Lower leg skin (tissue), 4 donors: ENCODE results near the gene SLC1A6. TPM values are rescaled to one million over a fixed set of nuclear protein-coding genes. Genes with fewer than 3 reads are reported as not detected.

ENCODE experiments used
- DNase-seq, 2 donors: peaks; one replicate each; pipeline ENCODE4 v3.0.0-alpha.2; 2019; ENCODE audit warnings: low spot score in 2 of 2
- H3K4me3 ChIP-seq: fragments of 200-600 bp; sonication (generic); 2 replicates; pipeline ENCODE4 v1.5.1; 2017; ENCODE audit warnings: mild to moderate bottlenecking, low read depth; ENCODE audit not compliant: poor library complexity, severe bottlenecking
- POLR2A ChIP-seq, 2 donors: fragments of 450-650 bp; IDR thresholded peaks; one replicate each; pipeline ENCODE4 v1.6.1; 2016 to 2017; ENCODE audit warnings: antibody characterized with exemption in 2 of 2, mild to moderate bottlenecking in 1 of 2, moderate library complexity in 1 of 2
- WGBS, 2 donors: methylation state at CpG; one replicate each; pipeline ENCODE4 v1.1.5; 2018; 5-methylcytosine and 5-hydroxymethylcytosine counted together
- intact Hi-C: fragments of 100-400 bp; cut with DNase I; formaldehyde crosslinking; loops from one replicate; pipeline ENCODE4 v1.15.0; 2023; ENCODE audit warnings: low total_unique reads
- total RNA-seq, 4 donors: library from RNA; depleted of rRNA; stranded (reverse); fragments of >200 nt; gene quantifications; one replicate each; pipeline ENCODE4 v1.1.0, GENCODE V29; 2016
- TF ChIP-seq, protein P1 (sequence below), 3 donors: fragments of 450-650 bp; IDR thresholded peaks; one replicate each; pipeline ENCODE4 v1.5.1; 2016; ENCODE audit warnings: antibody characterized with exemption in 3 of 3, mild to moderate bottlenecking in 3 of 3, moderate library complexity in 2 of 3

The SLC1A6 gene
- total RNA-seq, 4 donors from 2014 or later = 3.3 to 28.0 (median 13.5) TPM

DNA sequence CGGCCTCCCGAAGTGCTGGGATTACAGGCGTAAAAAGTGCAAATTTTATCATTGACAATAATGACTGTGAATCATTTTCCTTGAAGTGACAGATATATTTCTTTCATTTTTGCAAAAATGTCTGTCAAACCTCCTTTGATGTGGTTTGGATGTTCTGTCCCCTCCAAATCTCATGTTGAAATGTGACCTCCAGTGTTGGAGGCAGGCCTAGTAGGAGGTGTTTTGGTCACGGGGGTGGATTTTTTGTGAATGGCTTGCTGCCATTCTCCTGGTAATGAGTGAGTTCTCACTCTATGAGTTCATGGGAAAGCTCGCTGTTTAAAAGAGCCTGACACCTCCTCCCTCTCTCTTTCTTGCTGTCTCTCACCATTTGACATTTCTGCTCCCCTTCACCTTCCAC lies 5.5 kb upstream of the SLC1A6 start:
- no peak for TF ChIP-seq POLR2A (IDR thresholded peaks at IDR 0.05)
- 51 to 76% methylated on average over 5 of the region's 5 CpGs for WGBS, 2 donors
- peak in 1 of 2 donors; percentile 58 for DNase-seq
- H3K4me3 ChIP-seq = no peak overlapping the region
- intact Hi-C loops = no loop called here

DNA sequence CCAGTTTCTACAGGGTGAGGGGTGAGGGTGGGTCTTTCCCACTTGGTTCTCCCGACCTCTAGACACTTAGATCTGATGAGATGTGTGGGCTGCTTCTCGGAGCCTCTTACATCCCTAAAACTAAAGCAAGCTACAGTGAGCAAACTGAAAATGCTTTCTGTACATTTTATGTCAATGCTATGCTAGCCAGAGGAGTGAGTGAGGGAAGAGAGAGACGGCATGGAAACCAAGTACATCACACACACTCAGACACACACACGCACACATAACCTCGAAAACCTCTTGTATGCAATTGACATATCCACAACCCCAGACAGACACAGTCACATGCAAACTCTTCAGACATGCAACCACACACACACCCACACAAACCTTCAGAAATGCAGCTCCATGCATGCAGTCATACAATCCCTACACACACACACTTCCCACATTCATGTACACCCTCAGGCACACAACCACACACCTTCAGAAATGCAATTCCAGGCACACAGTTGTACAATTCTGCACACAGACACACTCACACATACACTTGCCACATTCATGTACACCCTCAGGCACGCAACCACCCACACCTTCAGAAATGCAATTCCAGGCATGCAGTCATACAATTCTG lies 1.4 kb downstream of the SLC1A6 start:
- intact Hi-C loops = no loop called here
- peak in 1 of 2 donors; percentile 10 for DNase-seq
- no peak overlapping the region for H3K4me3 ChIP-seq
- TF ChIP-seq POLR2A (IDR thresholded peaks at IDR 0.05) = no peak
- TF ChIP-seq, protein P1, sequence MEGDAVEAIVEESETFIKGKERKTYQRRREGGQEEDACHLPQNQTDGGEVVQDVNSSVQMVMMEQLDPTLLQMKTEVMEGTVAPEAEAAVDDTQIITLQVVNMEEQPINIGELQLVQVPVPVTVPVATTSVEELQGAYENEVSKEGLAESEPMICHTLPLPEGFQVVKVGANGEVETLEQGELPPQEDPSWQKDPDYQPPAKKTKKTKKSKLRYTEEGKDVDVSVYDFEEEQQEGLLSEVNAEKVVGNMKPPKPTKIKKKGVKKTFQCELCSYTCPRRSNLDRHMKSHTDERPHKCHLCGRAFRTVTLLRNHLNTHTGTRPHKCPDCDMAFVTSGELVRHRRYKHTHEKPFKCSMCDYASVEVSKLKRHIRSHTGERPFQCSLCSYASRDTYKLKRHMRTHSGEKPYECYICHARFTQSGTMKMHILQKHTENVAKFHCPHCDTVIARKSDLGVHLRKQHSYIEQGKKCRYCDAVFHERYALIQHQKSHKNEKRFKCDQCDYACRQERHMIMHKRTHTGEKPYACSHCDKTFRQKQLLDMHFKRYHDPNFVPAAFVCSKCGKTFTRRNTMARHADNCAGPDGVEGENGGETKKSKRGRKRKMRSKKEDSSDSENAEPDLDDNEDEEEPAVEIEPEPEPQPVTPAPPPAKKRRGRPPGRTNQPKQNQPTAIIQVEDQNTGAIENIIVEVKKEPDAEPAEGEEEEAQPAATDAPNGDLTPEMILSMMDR (IDR thresholded peaks at IDR 0.05) = no peak
- WGBS, 2 donors = 52 to 54% methylated on average over 6 of the region's 6 CpGs

DNA sequence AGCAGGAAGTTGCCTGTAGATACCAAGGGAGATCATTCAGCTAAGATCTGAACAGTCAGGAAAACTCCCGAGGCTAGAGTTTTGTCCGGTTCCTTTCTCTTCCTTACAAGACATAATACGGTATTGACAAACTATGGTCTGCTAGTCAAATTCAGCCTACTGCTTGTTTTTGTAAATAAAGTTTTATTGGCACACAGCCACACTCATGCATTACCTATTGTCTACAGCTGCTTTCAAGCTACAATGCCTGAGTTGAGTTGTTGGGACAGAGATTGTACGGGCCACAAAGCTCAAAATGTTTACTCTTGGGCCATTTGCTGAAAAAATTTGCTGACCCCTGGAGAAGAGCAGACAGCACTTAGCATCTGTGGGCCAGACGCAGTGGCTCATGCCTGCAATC lies 2.5 kb downstream of the SLC1A6 start:
- H3K4me3 ChIP-seq = no peak overlapping the region
- intact Hi-C loops = no loop called here
- TF ChIP-seq, protein P1 (IDR thresholded peaks at IDR 0.05) = no peak
- no peak for TF ChIP-seq POLR2A (IDR thresholded peaks at IDR 0.05)
- WGBS, 2 donors = 49 to 78% methylated on average over 5 of the region's 5 CpGs
- no peak for DNase-seq

DNA sequence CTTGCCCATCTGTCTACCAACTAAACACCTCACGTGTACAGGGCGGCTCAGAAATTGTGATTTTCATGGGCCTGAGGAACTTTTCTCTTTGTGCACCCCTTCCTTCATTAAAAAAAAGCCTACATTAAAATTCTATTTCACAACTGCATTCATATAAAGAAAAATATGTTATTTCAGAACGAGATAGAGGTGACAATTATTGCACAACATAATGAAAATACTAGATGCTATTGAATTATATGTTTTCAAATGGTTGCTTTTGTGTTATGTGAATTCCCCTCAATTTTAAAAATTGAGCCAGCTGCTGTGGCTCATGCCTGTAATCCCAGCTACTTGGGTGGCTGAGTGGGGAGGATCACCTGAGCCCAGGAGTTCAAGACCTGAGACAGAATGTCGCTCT lies 5.2 kb downstream of the SLC1A6 start:
- WGBS, 2 donors = 63 to 84% methylated on average over 4 of the region's 4 CpGs
- TF ChIP-seq, protein P1 (IDR thresholded peaks at IDR 0.05) = no peak
- TF ChIP-seq POLR2A (IDR thresholded peaks at IDR 0.05) = no peak
- no peak overlapping the region for H3K4me3 ChIP-seq
- intact Hi-C loops = no loop called here
- peak in 1 of 2 donors; percentile 15 for DNase-seq

GRCh38 chr19:14972676-14973075 lies 7.0 kb downstream of the SLC1A6 start:
- WGBS, 2 donors = 81 to 92% methylated on average over 18 to 27 of the region's 27 CpGs
- TF ChIP-seq, protein P1 (IDR thresholded peaks at IDR 0.05) = no peak
- no peak for TF ChIP-seq POLR2A (IDR thresholded peaks at IDR 0.05)
- no peak overlapping the region for H3K4me3 ChIP-seq
- peak in 1 of 2 donors; percentile 50 for DNase-seq
- intact Hi-C loops = no loop called here

DNA sequence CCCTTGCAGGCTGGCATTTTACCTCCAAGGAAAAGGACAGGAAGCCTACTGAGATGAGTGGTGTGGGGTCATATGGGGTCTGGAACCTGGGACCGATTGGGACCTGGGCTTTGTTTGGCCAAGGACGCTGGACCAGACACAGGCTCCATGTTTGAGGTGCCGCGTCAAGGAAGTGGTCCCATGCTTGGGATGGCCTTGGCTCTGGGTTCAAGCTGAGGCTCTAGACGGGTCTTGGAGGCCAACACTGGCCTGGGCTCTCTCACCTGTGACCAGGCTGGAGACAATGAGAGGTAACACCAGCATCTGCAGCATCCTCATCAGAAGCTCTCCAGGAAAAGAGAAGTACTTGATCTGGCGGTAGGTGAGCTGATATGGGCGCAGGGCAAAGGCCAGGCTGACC lies 8.2 kb downstream of the SLC1A6 start:
- H3K4me3 ChIP-seq = no peak overlapping the region
- peak in 1 of 2 donors; percentile 64 for DNase-seq
- 89 to 93% methylated on average over 7 of the region's 7 CpGs for WGBS, 2 donors
- TF ChIP-seq, protein P1 (IDR thresholded peaks at IDR 0.05) = no peak
- TF ChIP-seq POLR2A (IDR thresholded peaks at IDR 0.05) = no peak
- intact Hi-C loops = no loop called here
